Ishikawa (cell line): Measurements from ENCODE around the gene RPL35.

Experiments
- EP300 ChIP-seq: IDR thresholded peaks from 2 replicates; pipeline ENCODE4 v1.6.1; 2012; ENCODE audit warnings: borderline replicate concordance
- FOXM1 ChIP-seq: IDR thresholded peaks from 2 replicates; pipeline ENCODE4 v1.6.1; 2012; ENCODE audit warnings: low read depth, borderline replicate concordance

- TF ChIP-seq EP300: peak; percentile 77
- peak; percentile 71; the same call in 1 of the 2 replicates for TF ChIP-seq FOXM1
Measured at GRCh38 chr9:124812441-124812876, 49.3 kb downstream of the RPL35 start.
